WTC11 (cell line): Measurements from ENCODE around the gene ZNF780B. TPM values are rescaled to one million over a fixed set of nuclear protein-coding genes. Genes with fewer than 3 reads are reported as not detected.
A peak's percentile ranks its signal among the peaks of the same experiment; 100 is the strongest.

Source experiments
- ATAC-seq: fragments of 200-7000 bp; cut with Tn5 transposase; 2 replicates; pipeline ENCODE4 v1.10.0; 2021; ENCODE audit warnings: mild to moderate bottlenecking, moderate library complexity
- CTCF ChIA-PET: fragments of 300-600 bp; sonication (Branson Sonifier 250); formaldehyde crosslinking; loops from one replicate; lab custom pipeline; 2021; ENCODE audit warnings: antibody characterized with exemption; lab: Charles Lee
- POLR2A ChIA-PET: fragments of 350-600 bp; sonication (Branson Sonifier 250); formaldehyde crosslinking; loops from one replicate; lab custom pipeline; 2021; ENCODE audit warnings: antibody characterized with exemption; lab: Charles Lee
- DNase-seq: peaks from one replicate; pipeline ENCODE4 v3.0.0; 2021; ENCODE audit warnings: low spot score
- H3K27ac Mint-ChIP-seq: 2 replicates; pipeline ENCODE4 v1.8.0; 2021; ENCODE audit warnings: mixed read lengths
- H3K27me3 Mint-ChIP-seq: 2 replicates; pipeline ENCODE4 v1.8.0; 2021; ENCODE audit warnings: low read depth, mild to moderate bottlenecking, moderate library complexity, mixed read lengths
- H3K36me3 Mint-ChIP-seq: 2 replicates; pipeline ENCODE4 v1.8.0; 2021; ENCODE audit warnings: mixed read lengths
- H3K4me1 Mint-ChIP-seq: 2 replicates; pipeline ENCODE4 v1.8.0; 2022; ENCODE audit warnings: mixed read lengths
- H3K4me3 Mint-ChIP-seq: 2 replicates; pipeline ENCODE4 v1.8.0; 2021; ENCODE audit warnings: mild to moderate bottlenecking, moderate library complexity, mixed read lengths
- H3K9me3 Mint-ChIP-seq: 2 replicates; pipeline ENCODE4 v1.8.0; 2021; ENCODE audit warnings: mixed read lengths
- CBFB ChIP-seq: sonication (generic); formaldehyde crosslinking; IDR thresholded peaks from 2 replicates; pipeline ENCODE4 v1.8.1; 2022; ENCODE audit warnings: mild to moderate bottlenecking, low read depth, missing genetic modification reagents
- CREB1 ChIP-seq: sonication (generic); formaldehyde crosslinking; IDR thresholded peaks from 2 replicates; pipeline ENCODE4 v1.8.0; 2023; ENCODE audit warnings: mild to moderate bottlenecking, missing genetic modification reagents
- GABPB1 ChIP-seq: sonication (generic); formaldehyde crosslinking; IDR thresholded peaks from 2 replicates; pipeline ENCODE4 v1.8.1; 2023; ENCODE audit warnings: mild to moderate bottlenecking, missing genetic modification reagents
- JUN ChIP-seq: sonication (generic); formaldehyde crosslinking; IDR thresholded peaks from 2 replicates; pipeline ENCODE4 v1.8.0; 2023; ENCODE audit warnings: mild to moderate bottlenecking, missing genetic modification reagents
- KAT7 ChIP-seq: sonication (generic); formaldehyde crosslinking; IDR thresholded peaks from 2 replicates; pipeline ENCODE4 v1.8.1; 2023; ENCODE audit warnings: missing genetic modification reagents, mild to moderate bottlenecking, borderline replicate concordance
- MYBL2 ChIP-seq: sonication (generic); formaldehyde crosslinking; IDR thresholded peaks from 2 replicates; pipeline ENCODE4 v1.8.1; 2023; ENCODE audit warnings: mild to moderate bottlenecking, moderate library complexity, missing genetic modification reagents
- NFATC4 ChIP-seq: fragments of 250-450 bp; sonication (Bioruptor Pico); IDR thresholded peaks from 2 replicates; pipeline ENCODE4 v1.9.0; 2021; ENCODE audit warnings: mild to moderate bottlenecking
- NR1H2 ChIP-seq: sonication (generic); formaldehyde crosslinking; IDR thresholded peaks from 2 replicates; pipeline ENCODE4 v1.9.0; 2021; ENCODE audit warnings: mild to moderate bottlenecking, moderate library complexity, missing genetic modification reagents
- NR2C2 ChIP-seq: sonication (generic); formaldehyde crosslinking; IDR thresholded peaks from 2 replicates; pipeline ENCODE4 v1.8.0; 2022; ENCODE audit warnings: mild to moderate bottlenecking, missing genetic modification reagents
- RORB ChIP-seq: fragments of 250-450 bp; sonication (Bioruptor Pico); IDR thresholded peaks from 2 replicates; pipeline ENCODE4 v1.9.0; 2021; ENCODE audit warnings: mild to moderate bottlenecking
- SOX15 ChIP-seq: fragments of 250-450 bp; sonication (Bioruptor Pico); IDR thresholded peaks from 2 replicates; pipeline ENCODE4 v1.9.0; 2021; ENCODE audit warnings: mild to moderate bottlenecking
- SP1 ChIP-seq: sonication (generic); formaldehyde crosslinking; conservative IDR thresholded peaks from 2 replicates; pipeline ENCODE4 v1.8.1; 2022; ENCODE audit warnings: missing genetic modification reagents
- ZNF121 ChIP-seq: sonication (generic); formaldehyde crosslinking; IDR thresholded peaks from 2 replicates; pipeline ENCODE4 v1.8.0; 2023; ENCODE audit warnings: missing genetic modification reagents
- ZNF138 ChIP-seq: sonication (generic); formaldehyde crosslinking; conservative IDR thresholded peaks from 2 replicates; pipeline ENCODE4 v1.8.1; 2022; ENCODE audit warnings: mild to moderate bottlenecking, moderate library complexity, missing genetic modification reagents
- ZNF396 ChIP-seq: fragments of 250-450 bp; sonication (Bioruptor Pico); IDR thresholded peaks from 2 replicates; pipeline ENCODE4 v1.8.0; 2021; ENCODE audit warnings: mild to moderate bottlenecking, moderate library complexity, borderline replicate concordance
- ZNF671 ChIP-seq: fragments of 250-450 bp; sonication (Bioruptor Pico); IDR thresholded peaks from 2 replicates; pipeline ENCODE4 v1.8.0; 2021; ENCODE audit warnings: mild to moderate bottlenecking
- total RNA-seq: library from RNA; stranded (reverse); gene quantifications from 3 replicates; pipeline ENCODE4 v1.2.3, GENCODE V29; 2021
- TF ChIP-seq, protein P1 (sequence below): fragments of 250-450 bp; sonication (Bioruptor Pico); IDR thresholded peaks from 2 replicates; pipeline ENCODE4 v2.1.2; 2022; ENCODE audit warnings: mild to moderate bottlenecking, moderate library complexity
- TF ChIP-seq, protein P2 (sequence below): sonication (generic); formaldehyde crosslinking; IDR thresholded peaks from 2 replicates; pipeline ENCODE4 v1.8.1; 2023; ENCODE audit warnings: mild to moderate bottlenecking, moderate library complexity, missing genetic modification reagents
- TF ChIP-seq, protein P3 (sequence below): sonication (generic); formaldehyde crosslinking; IDR thresholded peaks from 2 replicates; pipeline ENCODE4 v1.8.0; 2023; ENCODE audit warnings: mild to moderate bottlenecking, missing genetic modification reagents
- TF ChIP-seq, protein P4 (sequence below): sonication (generic); formaldehyde crosslinking; IDR thresholded peaks from 2 replicates; pipeline ENCODE4 v1.8.0; 2023; ENCODE audit warnings: missing genetic modification reagents
- TF ChIP-seq, protein P5 (sequence below): sonication (generic); formaldehyde crosslinking; IDR thresholded peaks from 2 replicates; pipeline ENCODE4 v1.8.1; 2023; ENCODE audit warnings: mild to moderate bottlenecking, missing genetic modification reagents, borderline replicate concordance

Gene ZNF780B
- total RNA-seq, 1 experiment from 2014 or later, result 22.9 TPM

DNA sequence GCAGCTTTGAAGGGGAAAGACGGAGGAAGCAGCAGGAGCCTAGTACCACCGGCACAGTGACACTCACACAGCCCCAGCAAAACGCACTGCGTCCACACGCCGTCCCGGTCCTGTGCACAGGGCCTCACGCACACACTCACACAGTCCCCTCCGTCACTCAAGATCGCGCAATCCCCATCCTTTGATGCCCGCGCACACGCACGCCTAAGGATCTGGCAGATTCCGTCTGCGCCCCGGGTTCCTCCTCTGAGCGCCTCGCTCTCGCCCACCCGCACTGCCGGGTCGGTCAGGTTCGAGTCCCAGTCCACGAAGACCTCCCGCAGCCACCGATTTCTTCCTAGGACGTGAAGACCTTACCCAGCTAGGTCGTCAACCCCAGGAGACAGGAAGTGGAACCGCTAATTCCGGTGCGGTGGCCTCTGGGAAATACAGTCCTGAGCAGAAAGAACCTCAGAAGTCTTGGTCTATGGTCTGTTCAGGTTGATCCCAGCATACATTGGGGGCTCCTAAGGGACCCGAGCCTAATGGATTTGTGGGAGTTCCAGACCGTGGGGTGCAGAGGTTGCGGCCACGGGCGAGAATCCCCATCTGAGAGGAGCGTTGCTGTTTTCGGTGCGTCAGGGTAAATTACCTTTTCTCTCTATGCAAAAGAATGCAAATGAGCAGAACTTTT, at the start of gene ZNF780B (continued):
- TF ChIP-seq, protein P1, sequence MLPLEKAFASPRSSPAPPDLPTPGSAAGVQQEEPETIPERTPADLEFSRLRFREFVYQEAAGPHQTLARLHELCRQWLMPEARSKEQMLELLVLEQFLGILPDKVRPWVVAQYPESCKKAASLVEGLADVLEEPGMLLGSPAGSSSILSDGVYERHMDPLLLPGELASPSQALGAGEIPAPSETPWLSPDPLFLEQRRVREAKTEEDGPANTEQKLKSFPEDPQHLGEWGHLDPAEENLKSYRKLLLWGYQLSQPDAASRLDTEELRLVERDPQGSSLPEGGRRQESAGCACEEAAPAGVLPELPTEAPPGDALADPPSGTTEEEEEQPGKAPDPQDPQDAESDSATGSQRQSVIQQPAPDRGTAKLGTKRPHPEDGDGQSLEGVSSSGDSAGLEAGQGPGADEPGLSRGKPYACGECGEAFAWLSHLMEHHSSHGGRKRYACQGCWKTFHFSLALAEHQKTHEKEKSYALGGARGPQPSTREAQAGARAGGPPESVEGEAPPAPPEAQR, result no peak
- no peak for TF ChIP-seq CBFB (CRISPR knock-in tag)
- TF ChIP-seq CREB1 (CRISPR knock-in tag), result no peak
- TF ChIP-seq KAT7 (CRISPR knock-in tag), result 0 out of 2 replicates have a peak, but pooled peaks have one; percentile 42
- no peak for TF ChIP-seq MYBL2 (CRISPR knock-in tag)
- TF ChIP-seq GABPB1, result peak; percentile 75
- TF ChIP-seq NR2C2 (CRISPR knock-in tag), result no peak
- TF ChIP-seq, protein P2, sequence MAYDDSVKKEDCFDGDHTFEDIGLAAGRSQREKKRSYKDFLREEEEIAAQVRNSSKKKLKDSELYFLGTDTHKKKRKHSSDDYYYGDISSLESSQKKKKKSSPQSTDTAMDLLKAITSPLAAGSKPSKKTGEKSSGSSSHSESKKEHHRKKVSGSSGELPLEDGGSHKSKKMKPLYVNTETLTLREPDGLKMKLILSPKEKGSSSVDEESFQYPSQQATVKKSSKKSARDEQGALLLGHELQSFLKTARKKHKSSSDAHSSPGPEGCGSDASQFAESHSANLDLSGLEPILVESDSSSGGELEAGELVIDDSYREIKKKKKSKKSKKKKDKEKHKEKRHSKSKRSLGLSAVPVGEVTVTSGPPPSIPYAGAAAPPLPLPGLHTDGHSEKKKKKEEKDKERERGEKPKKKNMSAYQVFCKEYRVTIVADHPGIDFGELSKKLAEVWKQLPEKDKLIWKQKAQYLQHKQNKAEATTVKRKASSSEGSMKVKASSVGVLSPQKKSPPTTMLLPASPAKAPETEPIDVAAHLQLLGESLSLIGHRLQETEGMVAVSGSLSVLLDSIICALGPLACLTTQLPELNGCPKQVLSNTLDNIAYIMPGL (CRISPR knock-in tag), result no peak
- TF ChIP-seq NFATC4, result no peak
- no peak for TF ChIP-seq SP1
- no peak for TF ChIP-seq JUN
- TF ChIP-seq ZNF396, result no peak
- no peak for TF ChIP-seq ZNF671 (CRISPR knock-in tag)
- TF ChIP-seq, protein P3, sequence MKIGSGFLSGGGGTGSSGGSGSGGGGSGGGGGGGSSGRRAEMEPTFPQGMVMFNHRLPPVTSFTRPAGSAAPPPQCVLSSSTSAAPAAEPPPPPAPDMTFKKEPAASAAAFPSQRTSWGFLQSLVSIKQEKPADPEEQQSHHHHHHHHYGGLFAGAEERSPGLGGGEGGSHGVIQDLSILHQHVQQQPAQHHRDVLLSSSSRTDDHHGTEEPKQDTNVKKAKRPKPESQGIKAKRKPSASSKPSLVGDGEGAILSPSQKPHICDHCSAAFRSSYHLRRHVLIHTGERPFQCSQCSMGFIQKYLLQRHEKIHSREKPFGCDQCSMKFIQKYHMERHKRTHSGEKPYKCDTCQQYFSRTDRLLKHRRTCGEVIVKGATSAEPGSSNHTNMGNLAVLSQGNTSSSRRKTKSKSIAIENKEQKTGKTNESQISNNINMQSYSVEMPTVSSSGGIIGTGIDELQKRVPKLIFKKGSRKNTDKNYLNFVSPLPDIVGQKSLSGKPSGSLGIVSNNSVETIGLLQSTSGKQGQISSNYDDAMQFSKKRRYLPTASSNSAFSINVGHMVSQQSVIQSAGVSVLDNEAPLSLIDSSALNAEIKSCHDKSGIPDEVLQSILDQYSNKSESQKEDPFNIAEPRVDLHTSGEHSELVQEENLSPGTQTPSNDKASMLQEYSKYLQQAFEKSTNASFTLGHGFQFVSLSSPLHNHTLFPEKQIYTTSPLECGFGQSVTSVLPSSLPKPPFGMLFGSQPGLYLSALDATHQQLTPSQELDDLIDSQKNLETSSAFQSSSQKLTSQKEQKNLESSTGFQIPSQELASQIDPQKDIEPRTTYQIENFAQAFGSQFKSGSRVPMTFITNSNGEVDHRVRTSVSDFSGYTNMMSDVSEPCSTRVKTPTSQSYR (CRISPR knock-in tag), result no peak
- TF ChIP-seq SOX15 (CRISPR knock-in tag), result no peak
- TF ChIP-seq ZNF121 (CRISPR knock-in tag), result peak; percentile 90
- TF ChIP-seq, protein P4, sequence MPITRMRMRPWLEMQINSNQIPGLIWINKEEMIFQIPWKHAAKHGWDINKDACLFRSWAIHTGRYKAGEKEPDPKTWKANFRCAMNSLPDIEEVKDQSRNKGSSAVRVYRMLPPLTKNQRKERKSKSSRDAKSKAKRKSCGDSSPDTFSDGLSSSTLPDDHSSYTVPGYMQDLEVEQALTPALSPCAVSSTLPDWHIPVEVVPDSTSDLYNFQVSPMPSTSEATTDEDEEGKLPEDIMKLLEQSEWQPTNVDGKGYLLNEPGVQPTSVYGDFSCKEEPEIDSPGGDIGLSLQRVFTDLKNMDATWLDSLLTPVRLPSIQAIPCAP, result no peak

DNA sequence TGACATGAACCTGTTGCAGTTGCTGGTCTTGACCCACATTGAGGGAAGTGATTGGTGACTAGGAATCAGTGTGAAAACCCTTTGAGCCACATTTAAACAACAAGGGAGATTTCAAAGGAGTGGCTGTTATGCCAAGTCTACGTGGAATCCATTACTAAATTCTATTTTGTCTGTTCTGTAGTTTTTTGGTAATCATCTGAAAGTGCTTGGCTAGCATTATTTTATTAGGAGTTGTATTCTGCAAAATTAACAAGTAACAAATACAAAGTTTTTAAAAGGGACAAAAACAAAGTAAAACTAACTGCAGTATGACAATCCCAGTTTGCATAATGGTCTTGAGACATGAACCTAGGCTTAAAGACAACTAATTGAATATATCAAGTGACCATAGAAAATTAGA, 48.7 kb upstream of the ZNF780B start:
- no peaks in the 10 kb centered on the region for H3K4me1 Mint-ChIP-seq
- CTCF ChIA-PET, result no interaction called here
- TF ChIP-seq NR1H2 (no peak), ZNF121 (CRISPR knock-in tag) (no peak), RORB (CRISPR knock-in tag) (no peak), ZNF138 (CRISPR knock-in tag) (no peak)
- TF ChIP-seq, protein P5, sequence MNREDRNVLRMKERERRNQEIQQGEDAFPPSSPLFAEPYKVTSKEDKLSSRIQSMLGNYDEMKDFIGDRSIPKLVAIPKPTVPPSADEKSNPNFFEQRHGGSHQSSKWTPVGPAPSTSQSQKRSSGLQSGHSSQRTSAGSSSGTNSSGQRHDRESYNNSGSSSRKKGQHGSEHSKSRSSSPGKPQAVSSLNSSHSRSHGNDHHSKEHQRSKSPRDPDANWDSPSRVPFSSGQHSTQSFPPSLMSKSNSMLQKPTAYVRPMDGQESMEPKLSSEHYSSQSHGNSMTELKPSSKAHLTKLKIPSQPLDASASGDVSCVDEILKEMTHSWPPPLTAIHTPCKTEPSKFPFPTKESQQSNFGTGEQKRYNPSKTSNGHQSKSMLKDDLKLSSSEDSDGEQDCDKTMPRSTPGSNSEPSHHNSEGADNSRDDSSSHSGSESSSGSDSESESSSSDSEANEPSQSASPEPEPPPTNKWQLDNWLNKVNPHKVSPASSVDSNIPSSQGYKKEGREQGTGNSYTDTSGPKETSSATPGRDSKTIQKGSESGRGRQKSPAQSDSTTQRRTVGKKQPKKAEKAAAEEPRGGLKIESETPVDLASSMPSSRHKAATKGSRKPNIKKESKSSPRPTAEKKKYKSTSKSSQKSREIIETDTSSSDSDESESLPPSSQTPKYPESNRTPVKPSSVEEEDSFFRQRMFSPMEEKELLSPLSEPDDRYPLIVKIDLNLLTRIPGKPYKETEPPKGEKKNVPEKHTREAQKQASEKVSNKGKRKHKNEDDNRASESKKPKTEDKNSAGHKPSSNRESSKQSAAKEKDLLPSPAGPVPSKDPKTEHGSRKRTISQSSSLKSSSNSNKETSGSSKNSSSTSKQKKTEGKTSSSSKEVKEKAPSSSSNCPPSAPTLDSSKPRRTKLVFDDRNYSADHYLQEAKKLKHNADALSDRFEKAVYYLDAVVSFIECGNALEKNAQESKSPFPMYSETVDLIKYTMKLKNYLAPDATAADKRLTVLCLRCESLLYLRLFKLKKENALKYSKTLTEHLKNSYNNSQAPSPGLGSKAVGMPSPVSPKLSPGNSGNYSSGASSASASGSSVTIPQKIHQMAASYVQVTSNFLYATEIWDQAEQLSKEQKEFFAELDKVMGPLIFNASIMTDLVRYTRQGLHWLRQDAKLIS (CRISPR knock-in tag), result no peak
- TF ChIP-seq, all 79 proteins: peak for 0
- peaks cover 8% of the 10 kb centered on the region; the same call in 1 of the 2 replicates for H3K27me3 Mint-ChIP-seq
- no peak overlapping the region for H3K27ac Mint-ChIP-seq
- H3K4me3 Mint-ChIP-seq, result no peak overlapping the region
- peaks cover 10% of the 10 kb centered on the region for H3K9me3 Mint-ChIP-seq
- POLR2A ChIA-PET, result no interaction called here
- no peaks in the 10 kb centered on the region; the same call in 1 of the 2 replicates for H3K36me3 Mint-ChIP-seq
- DNase-seq (no peak), ATAC-seq (no peak)
